HL-60 (cell line): ENCODE data around the gene RHEBL1.

ENCODE experiments used
- DNase-seq, 2 experiments: peaks; one replicate each; pipeline ENCODE4 v3.0.0-alpha.2; 2010 to 2020; ENCODE audit warnings: low read depth in 1 of 2, low spot score in 1 of 2
- H3K27ac ChIP-seq: fragments of 250-450 bp; sonication (Bioruptor Pico); replicated peaks from 2 replicates; pipeline ENCODE4 v1.5.1; 2020; ENCODE audit warnings: mild to moderate bottlenecking, moderate library complexity
- H3K27me3 ChIP-seq: fragments of 250-450 bp; sonication (Bioruptor Pico); 2 replicates; pipeline ENCODE4 v1.5.1; 2021; ENCODE audit warnings: mild to moderate bottlenecking, moderate library complexity; ENCODE audit not compliant: insufficient read depth, poor library complexity, severe bottlenecking
- H3K4me3 ChIP-seq: replicated peaks from 2 replicates; pipeline ENCODE4 v1.5.1; 2011; ENCODE audit warnings: mild to moderate bottlenecking, control low read depth, low read length; ENCODE audit not compliant: insufficient read depth
- CTCF ChIP-seq: IDR thresholded peaks from one replicate; pipeline ENCODE4 v1.5.1; 2011; ENCODE audit warnings: low read length, control low read depth, inconsistent platforms; ENCODE audit not compliant: insufficient read depth
- GABPA ChIP-seq: IDR thresholded peaks from 2 replicates; pipeline ENCODE4 v1.6.1; 2012; ENCODE audit warnings: low read depth
- POLR2AphosphoS5 ChIP-seq: IDR thresholded peaks from 2 replicates; pipeline ENCODE4 v1.6.1; 2012; ENCODE audit warnings: low read depth
- REST ChIP-seq: IDR thresholded peaks from 2 replicates; pipeline ENCODE4 v1.6.1; 2012; ENCODE audit warnings: low read depth; ENCODE audit not compliant: insufficient replicate concordance
- SPI1 ChIP-seq: IDR thresholded peaks from 2 replicates; pipeline ENCODE4 v1.6.1; 2012; ENCODE audit warnings: low read depth, mild to moderate bottlenecking, borderline replicate concordance

Gene RHEBL1

GRCh38 chr12:49028666-49029275, 41.0 kb downstream of the RHEBL1 start:
- TF ChIP-seq REST (no peak), SPI1 (no peak), POLR2AphosphoS5 (no peak), GABPA (no peak)
- no peak overlapping the region for H3K27ac ChIP-seq
- no peak for DNase-seq

GRCh38 chr12:49027846-49028555, 41.8 kb downstream of the RHEBL1 start:
- H3K4me3 ChIP-seq, result no peak overlapping the region
- DNase-seq, result no peak
- TF ChIP-seq SPI1 (no peak), REST (no peak), POLR2AphosphoS5 (no peak)
- no peaks in the 10 kb centered on the region for H3K27me3 ChIP-seq
- no peak overlapping the region for H3K27ac ChIP-seq

More at GRCh38 chr12:49028666-49029275, 41.0 kb downstream of the RHEBL1 start:
- Histone ChIP-seq H3K27me3 (no peaks in the 10 kb centered on the region), H3K4me3 (no peak overlapping the region)

- no peak for DNase-seq
- Histone ChIP-seq H3K4me3 (no peak overlapping the region), H3K27me3 (no peaks in the 10 kb centered on the region), H3K27ac (no peak overlapping the region)
- TF ChIP-seq GABPA (no peak), REST (no peak), CTCF (no peak), POLR2AphosphoS5 (no peak), SPI1 (no peak)
These were observed 42.9 kb downstream of the RHEBL1 start for GRCh38 chr12:49026678-49027480.

GRCh38 chr12:49026101-49026500, 43.7 kb downstream of the RHEBL1 start:
- Histone ChIP-seq H3K27me3 (no peaks in the 10 kb centered on the region), H3K27ac (no peak overlapping the region), H3K4me3 (no peak overlapping the region)
- DNase-seq, result no peak
- no peak for TF ChIP-seq POLR2AphosphoS5
